ENCODE results near the gene LPCAT4. TPM values are rescaled to one million over a fixed set of nuclear protein-coding genes. Genes with fewer than 3 reads are reported as not detected.

LPCAT4 gene
- total and polyA plus RNA-seq, 2 experiments from 2014 or later = 13.5 to 22.1 TPM

DNA sequence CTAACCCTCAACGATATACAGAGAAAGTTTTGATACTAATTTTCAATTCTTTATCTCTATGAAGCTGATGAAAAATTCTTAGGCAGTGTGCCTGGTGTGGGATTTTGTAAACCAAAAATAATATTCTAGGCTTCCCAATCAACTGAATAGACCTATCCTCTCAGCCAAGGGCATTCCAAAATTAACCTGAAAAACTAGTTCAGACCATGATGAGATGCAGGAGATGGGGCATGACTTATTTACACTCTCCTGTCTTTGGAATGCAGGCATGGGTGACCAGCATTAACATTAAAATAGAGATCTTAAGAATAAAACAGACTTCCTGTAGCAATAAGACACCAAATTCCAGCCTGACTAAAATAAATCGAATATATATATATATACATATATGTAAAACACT is 7.8 kb upstream of the LPCAT4 start:
- Histone ChIP-seq H3K36me3 (replicated peaks; ENCODE audit: insufficient read depth, low read depth) (no peaks in the 10 kb centered on the region), H3K27me3 (no peaks in the 10 kb centered on the region), H3K4me1 (ENCODE audit: insufficient read depth) (no peaks in the 10 kb centered on the region), H3K9me3 (ENCODE audit: low read depth) (no peaks in the 10 kb centered on the region), H3K9me2 (replicated peaks; ENCODE audit: insufficient read depth) (no peaks in the 10 kb centered on the region), H2AFZ (no peak overlapping the region), H3K27ac (no peak overlapping the region), H4K20me1 (ENCODE audit: insufficient read depth, poor library complexity, severe bottlenecking) (no peaks in the 10 kb centered on the region), H3K4me2 (no peak overlapping the region), H3K4me3 (no peak overlapping the region), H3K79me2 (no peaks in the 10 kb centered on the region)
- DNase-seq (ENCODE audit: low spot score) = no peak
- no peak for TF ChIP-seq CTCF (IDR thresholded peaks at IDR 0.05; ENCODE audit: poor library complexity)
- TF ChIP-seq EZH2phosphoT487 (IDR thresholded peaks at IDR 0.05; ENCODE audit: low read depth, severe bottlenecking, unreplicated experiment) = no peak
- no peak for TF ChIP-seq EZH2 (IDR thresholded peaks at IDR 0.05; ENCODE audit: borderline replicate concordance)
- WGBS (ENCODE audit: low lambda C conversion rate, missing lambda C conversion rate) = 71% methylated on average over 2 of the region's 2 CpGs

DNA sequence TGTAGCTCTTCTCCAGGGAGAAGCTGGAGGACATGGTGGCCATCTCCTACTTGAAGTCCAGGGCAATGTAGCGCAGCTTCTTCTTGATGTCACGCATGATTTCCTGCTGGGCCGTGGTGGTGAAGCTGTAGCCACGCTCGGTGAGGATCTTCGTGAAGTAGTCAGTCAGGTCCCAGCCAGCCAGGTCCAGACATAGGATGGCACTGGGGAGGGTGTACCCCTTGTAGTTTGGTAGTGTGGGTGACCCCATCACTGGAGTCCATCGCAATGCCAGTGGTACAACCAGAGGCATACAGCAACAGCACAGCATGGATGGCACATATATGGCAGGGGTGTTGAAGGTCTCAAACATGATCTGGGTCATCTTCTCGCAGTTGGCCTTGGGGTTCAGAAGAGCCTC is 7.0 kb upstream of the LPCAT4 start:
- Histone ChIP-seq H3K36me3 (replicated peaks; ENCODE audit: insufficient read depth, low read depth) (no peaks in the 10 kb centered on the region), H4K20me1 (ENCODE audit: insufficient read depth, poor library complexity, severe bottlenecking) (no peaks in the 10 kb centered on the region), H3K27me3 (no peaks in the 10 kb centered on the region), H3K4me3 (no peak overlapping the region), H3K4me1 (ENCODE audit: insufficient read depth) (no peaks in the 10 kb centered on the region), H2AFZ (no peak overlapping the region), H3K27ac (no peak overlapping the region), H3K4me2 (no peak overlapping the region), H3K9me3 (ENCODE audit: low read depth) (no peaks in the 10 kb centered on the region), H3K9me2 (replicated peaks; ENCODE audit: insufficient read depth) (no peaks in the 10 kb centered on the region), H3K79me2 (no peaks in the 10 kb centered on the region)
- no peak for DNase-seq (ENCODE audit: low spot score)
- WGBS (ENCODE audit: low lambda C conversion rate, missing lambda C conversion rate) = 72% methylated on average over 8 of the region's 8 CpGs
- TF ChIP-seq CTCF (IDR thresholded peaks at IDR 0.05; ENCODE audit: poor library complexity) (no peak), EZH2 (IDR thresholded peaks at IDR 0.05; ENCODE audit: borderline replicate concordance) (no peak), EZH2phosphoT487 (IDR thresholded peaks at IDR 0.05; ENCODE audit: low read depth, severe bottlenecking, unreplicated experiment) (no peak)

- no peaks in the 10 kb centered on the region for H4K20me1 ChIP-seq (ENCODE audit: insufficient read depth, poor library complexity, severe bottlenecking)
- TF ChIP-seq CTCF (IDR thresholded peaks at IDR 0.05; ENCODE audit: poor library complexity) (no peak), EZH2 (IDR thresholded peaks at IDR 0.05; ENCODE audit: borderline replicate concordance) (no peak), EZH2phosphoT487 (IDR thresholded peaks at IDR 0.05; ENCODE audit: low read depth, severe bottlenecking, unreplicated experiment) (no peak)
- no peaks in the 10 kb centered on the region for H3K9me2 ChIP-seq (replicated peaks; ENCODE audit: insufficient read depth)
- no CpG with 5 or more reads among the region's 2 CpGs for WGBS (ENCODE audit: low lambda C conversion rate, missing lambda C conversion rate)
- no peak overlapping the region for H3K4me3 ChIP-seq
- H3K36me3 ChIP-seq (replicated peaks; ENCODE audit: insufficient read depth, low read depth) = no peaks in the 10 kb centered on the region
- no peaks in the 10 kb centered on the region for H3K9me3 ChIP-seq (ENCODE audit: low read depth)
- no peak overlapping the region for H2AFZ ChIP-seq
- H3K27ac ChIP-seq = no peak overlapping the region
- H3K4me2 ChIP-seq = no peak overlapping the region
- peaks cover 9% of the 10 kb centered on the region for H3K4me1 ChIP-seq (ENCODE audit: insufficient read depth)
- DNase-seq (ENCODE audit: low spot score) = no peak
- H3K79me2 ChIP-seq = peaks cover under 1% of the 10 kb centered on the region
- H3K27me3 ChIP-seq = no peaks in the 10 kb centered on the region
Measured at GRCh38 chr15:34370643-34371042, 3.6 kb upstream of the LPCAT4 start.

DNA sequence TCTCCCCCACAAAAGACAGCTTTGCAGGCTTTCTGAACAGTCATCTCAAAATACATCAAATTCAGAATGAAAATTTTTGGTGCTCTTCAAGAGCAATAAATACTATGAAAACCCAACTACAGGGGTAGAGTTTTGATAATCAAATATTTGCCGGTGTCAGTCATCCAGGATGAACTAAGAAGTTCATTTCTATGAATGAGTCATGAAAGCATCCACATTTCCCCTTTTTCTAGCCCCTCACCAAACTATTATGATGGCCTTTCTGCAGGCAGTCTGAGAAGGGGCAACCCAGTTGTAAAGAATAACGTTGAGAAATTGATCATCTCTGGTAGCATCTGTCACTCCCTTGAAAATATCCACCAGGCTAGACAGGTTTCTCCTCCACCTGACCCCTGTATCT is 3.1 kb upstream of the LPCAT4 start:
- no peaks in the 10 kb centered on the region for H3K9me2 ChIP-seq (replicated peaks; ENCODE audit: insufficient read depth)

More for the DNA sequence above, 3.1 kb upstream of the LPCAT4 start:
- H2AFZ ChIP-seq = no peak overlapping the region
- H3K4me2 ChIP-seq = no peak overlapping the region
- H3K79me2 ChIP-seq = peaks cover 6% of the 10 kb centered on the region
- H3K27ac ChIP-seq = no peak overlapping the region
- no peaks in the 10 kb centered on the region for H3K27me3 ChIP-seq
- peaks cover 9% of the 10 kb centered on the region for H3K4me1 ChIP-seq (ENCODE audit: insufficient read depth)
- H4K20me1 ChIP-seq (ENCODE audit: insufficient read depth, poor library complexity, severe bottlenecking) = no peaks in the 10 kb centered on the region
- H3K4me3 ChIP-seq = no peak overlapping the region
- H3K36me3 ChIP-seq (replicated peaks; ENCODE audit: insufficient read depth, low read depth) = no peaks in the 10 kb centered on the region
- H3K9me3 ChIP-seq (ENCODE audit: low read depth) = no peaks in the 10 kb centered on the region
- WGBS (ENCODE audit: low lambda C conversion rate, missing lambda C conversion rate) = 72% methylated on average over 2 of the region's 2 CpGs
- no peak for DNase-seq (ENCODE audit: low spot score)
- TF ChIP-seq EZH2 (IDR thresholded peaks at IDR 0.05; ENCODE audit: borderline replicate concordance) (no peak), CTCF (IDR thresholded peaks at IDR 0.05; ENCODE audit: poor library complexity) (no peak), EZH2phosphoT487 (IDR thresholded peaks at IDR 0.05; ENCODE audit: low read depth, severe bottlenecking, unreplicated experiment) (no peak)
